GM23248 (cell line): Measurements from ENCODE around the gene PLEKHG4B.
A peak's percentile ranks its signal among the peaks of the same experiment; 100 is the strongest.

Experiments used
- EZH2 ChIP-seq: fragments of 200-600 bp; sonication (generic); IDR thresholded peaks from 2 replicates; pipeline ENCODE4 v1.6.1; 2018; ENCODE audit warnings: antibody characterized with exemption, mild to moderate bottlenecking; ENCODE audit not compliant: insufficient read depth, poor library complexity, severe bottlenecking
- EZH2phosphoT487 ChIP-seq: fragments of 200-600 bp; sonication (generic); IDR thresholded peaks from 2 replicates; pipeline ENCODE4 v1.6.1; 2018; ENCODE audit warnings: antibody characterized with exemption, moderate library complexity, mild to moderate bottlenecking, low read depth; ENCODE audit not compliant: insufficient read depth

DNA sequence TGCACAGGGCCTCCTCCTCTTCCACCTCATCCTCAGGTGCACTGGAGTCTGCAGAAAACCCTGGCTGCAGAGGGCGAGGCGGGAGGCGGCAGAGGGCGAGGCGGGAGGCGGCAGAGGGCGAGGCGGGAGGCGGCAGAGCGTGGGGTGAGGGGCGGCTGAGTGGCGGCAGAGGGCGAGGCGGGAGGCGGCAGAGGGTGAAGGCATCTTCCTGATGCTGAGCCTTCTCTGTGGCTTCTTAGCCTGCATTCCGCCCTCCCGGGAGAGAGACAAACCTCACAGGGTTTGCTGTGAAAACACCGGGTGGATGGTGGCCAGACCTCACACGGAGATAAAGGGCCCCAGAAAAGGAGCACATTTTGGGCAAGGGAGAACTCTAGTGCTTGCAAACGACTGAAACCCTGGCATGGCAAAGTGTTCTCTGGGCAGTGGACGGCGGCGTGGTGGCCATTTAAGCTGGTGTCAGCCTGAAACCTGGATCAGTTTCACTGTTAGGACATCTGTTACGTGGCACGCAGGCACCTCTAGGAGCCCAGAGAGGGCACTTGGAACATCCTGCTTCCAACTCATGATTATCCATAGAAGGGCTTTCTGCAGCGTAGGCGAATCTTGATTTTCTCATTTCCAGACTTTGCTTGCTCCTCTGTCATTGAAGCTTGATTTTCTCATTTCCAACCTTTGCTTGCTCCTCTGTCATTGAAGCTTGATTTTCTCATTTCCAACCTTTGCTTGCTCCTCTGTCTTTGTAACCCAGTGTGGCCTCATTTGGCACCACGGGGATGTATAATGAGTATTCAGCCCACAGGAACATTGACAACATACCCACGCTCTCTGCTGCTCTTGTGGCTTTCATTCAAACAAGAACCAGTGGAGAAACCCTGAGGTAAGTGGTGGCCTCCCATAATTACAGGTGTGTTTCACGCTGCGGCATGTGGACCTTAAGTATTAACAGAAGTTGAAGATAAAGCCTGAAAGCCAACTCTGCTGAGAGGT is 16.3 kb upstream of the PLEKHG4B start:
- TF ChIP-seq EZH2 (peak; percentile 43), EZH2phosphoT487 (no peak)
